NCI-H526 treated with DMSO at 0.1 percent for 48 hours (cell line): ENCODE measurements around the gene CD276.

ENCODE experiments used
- DNase-seq: peaks from one replicate; lab custom pipeline; 2025; lab: John Stamatoyannopoulos, UW

The CD276 gene

GRCh38 chr15:73747847-73748590, 63.8 kb downstream of the CD276 start:
- no peak for DNase-seq

- no peak for DNase-seq
Measured at GRCh38 chr15:73748730-73749129, 64.5 kb downstream of the CD276 start.

GRCh38 chr15:73749533-73749932, 65.3 kb downstream of the CD276 start:
- no peak for DNase-seq

- no peak for DNase-seq
Measured at GRCh38 chr15:73749971-73750370, 65.8 kb downstream of the CD276 start.

GRCh38 chr15:73750438-73750837, 66.3 kb downstream of the CD276 start:
- no peak for DNase-seq

GRCh38 chr15:73750951-73751350, 66.8 kb downstream of the CD276 start:
- no peak for DNase-seq

GRCh38 chr15:73751511-73751898, 67.3 kb downstream of the CD276 start:
- DNase-seq, result no peak

DNA sequence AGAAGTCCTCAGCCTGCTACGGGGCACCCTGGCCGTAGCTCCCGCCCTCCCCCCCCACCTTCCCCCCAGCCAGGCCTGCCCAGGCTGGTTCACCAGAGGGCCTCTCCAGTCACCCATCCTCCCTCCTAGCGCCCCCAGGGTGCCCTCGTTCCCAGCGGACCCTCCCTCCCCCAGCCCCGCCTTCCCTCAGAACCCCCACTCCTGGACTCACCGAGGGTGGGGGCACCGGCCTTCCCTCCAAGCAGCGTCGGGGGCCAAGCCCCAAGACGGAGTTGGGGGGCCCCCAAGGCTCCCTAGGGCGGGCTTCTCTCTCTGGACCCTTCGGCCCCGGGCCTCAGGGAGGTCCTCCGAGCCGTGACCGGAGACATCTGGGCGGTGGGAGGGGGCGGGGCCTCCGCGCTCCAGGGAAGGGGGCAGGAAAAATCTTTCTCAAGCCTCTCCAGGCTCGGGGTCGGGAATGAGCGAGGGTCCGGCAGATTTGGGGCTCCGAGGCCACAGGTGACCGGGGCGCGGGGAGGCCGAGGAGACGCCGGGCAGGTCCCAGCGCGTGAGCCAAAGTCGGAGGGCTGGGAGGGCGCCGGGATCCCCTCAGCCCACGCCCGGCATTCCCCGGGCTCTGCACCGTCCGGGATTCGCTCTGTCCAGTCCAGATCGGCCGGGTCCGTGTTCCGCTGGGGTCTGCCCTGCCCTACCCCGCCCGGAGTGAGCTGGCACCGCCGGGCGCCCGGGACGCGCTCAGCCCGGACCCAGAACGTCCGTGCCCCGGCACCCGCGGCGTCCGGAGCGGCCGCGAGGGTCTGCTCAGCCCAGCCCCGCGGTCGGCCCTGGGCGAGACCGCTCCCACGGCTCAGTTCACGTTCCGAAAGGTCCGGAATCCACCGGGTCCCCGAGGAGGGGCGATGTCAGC, 68.0 kb downstream of the CD276 start:
- no peak for DNase-seq

DNA sequence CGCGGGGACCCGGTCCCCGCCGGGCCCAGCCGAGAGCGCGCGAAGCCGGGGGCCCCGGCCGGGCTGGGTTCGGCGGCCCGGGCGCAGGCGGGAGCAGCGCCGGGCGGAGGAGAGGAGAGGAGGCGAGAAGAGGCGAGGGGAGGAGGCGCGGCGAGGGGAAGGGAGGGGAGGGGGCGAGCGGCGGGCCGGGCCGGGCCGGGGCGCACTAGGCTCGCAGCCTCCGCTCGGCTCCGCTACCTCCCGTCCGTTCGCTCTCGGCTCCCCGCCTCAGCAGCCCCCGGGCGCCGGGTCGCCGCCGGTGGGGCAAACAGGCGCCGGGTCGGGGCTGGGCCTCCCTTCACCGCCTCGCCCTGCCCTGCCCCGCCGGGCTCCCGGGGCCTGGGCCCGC, 68.6 kb downstream of the CD276 start:
- no peak for DNase-seq

- no peak for DNase-seq
Measured at GRCh38 chr15:73753250-73754130, 69.3 kb downstream of the CD276 start, which contains the start of gene INSYN1. INSYN1 (minus strand) TSS chr15:73753351; CDS start chr15:73751130, 2,221 bp downstream.

DNA sequence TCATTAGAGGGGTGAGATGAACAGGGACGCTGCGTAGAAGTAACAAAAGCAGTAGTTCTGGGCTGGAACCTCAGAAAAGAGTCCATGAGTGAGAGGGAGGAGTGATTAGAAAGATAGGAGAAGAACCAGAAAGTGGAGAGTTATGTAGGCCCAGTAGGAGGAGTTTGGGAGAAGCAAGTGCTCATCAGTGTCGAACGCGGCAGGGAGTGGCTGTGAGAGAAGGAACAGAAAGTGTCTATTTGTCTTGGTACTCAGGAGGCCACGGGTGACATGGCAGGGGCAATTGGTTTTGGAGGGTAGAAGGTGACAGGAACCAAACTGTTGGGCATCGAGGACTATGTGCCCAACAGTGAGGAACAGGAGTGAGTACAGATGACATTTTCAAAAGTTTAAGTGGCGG, 70.3 kb downstream of the CD276 start:
- DNase-seq, result no peak

GRCh38 chr15:73755481-73755880, 71.3 kb downstream of the CD276 start:
- no peak for DNase-seq

GRCh38 chr15:73755946-73756345, 71.8 kb downstream of the CD276 start:
- no peak for DNase-seq

GRCh38 chr15:73756390-73756789, 72.2 kb downstream of the CD276 start:
- no peak for DNase-seq

GRCh38 chr15:73756947-73757513, 72.8 kb downstream of the CD276 start:
- no peak for DNase-seq

GRCh38 chr15:73757571-73757970, 73.4 kb downstream of the CD276 start:
- DNase-seq, result no peak

DNA sequence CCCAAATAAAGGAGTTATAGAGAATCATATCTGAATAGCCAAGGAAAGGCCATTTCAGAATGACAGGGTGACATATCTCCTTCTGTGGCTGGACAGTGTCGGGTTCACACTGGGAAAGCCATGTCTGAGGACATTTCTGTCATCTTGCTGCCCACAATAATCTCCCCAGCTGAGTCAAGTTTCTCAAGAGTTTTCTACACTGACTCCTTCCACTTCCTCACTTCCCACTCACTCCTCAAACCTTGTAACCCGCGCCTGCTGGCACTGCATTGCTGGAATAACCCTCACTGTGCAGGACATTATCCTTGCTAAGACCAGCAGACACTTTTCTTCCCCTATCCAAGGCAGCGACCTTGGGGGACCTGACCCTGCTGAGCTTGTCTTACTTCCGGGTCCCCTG, 74.3 kb downstream of the CD276 start:
- no peak for DNase-seq

- no peak for DNase-seq
Measured at GRCh38 chr15:73760330-73761329, 76.4 kb downstream of the CD276 start.

- DNase-seq, result no peak
Measured at GRCh38 chr15:73763931-73764330, 79.7 kb downstream of the CD276 start.
